Body of pancreas (tissue), 4 donors: Measurements from ENCODE around the gene DNMBP. TPM values are rescaled to one million over a fixed set of nuclear protein-coding genes. Genes with fewer than 3 reads are reported as not detected.

Experiments used
- ATAC-seq: fragments of 150-250 bp; one replicate; pipeline ENCODE4 v1.9.1; 2016
- DNase-seq, 4 donors: peaks; one replicate each; pipeline ENCODE4 v3.0.0-alpha.2; 2019
- H3K27ac ChIP-seq, 4 donors: fragments of 200-600 bp; sonication (generic); 1 replicate in 3 of 4; 2 replicates in 1 of 4; pipeline versions ENCODE4 v1.5.1 to v1.6.1; 2016 to 2019; ENCODE audit warnings: mild to moderate bottlenecking in 1 of 4, mixed read lengths in 1 of 4, moderate library complexity in 1 of 4
- H3K27me3 ChIP-seq, 2 donors: fragments of 200-600 bp; sonication (generic); one replicate each; pipeline ENCODE4 v1.6.0; 2016; ENCODE audit warnings: mild to moderate bottlenecking in 1 of 2
- H3K36me3 ChIP-seq, 2 donors: fragments of 200-600 bp; sonication (generic); replicated peaks in 1 of 2; 2 replicates each; pipeline ENCODE4 v1.5.1; 2016; ENCODE audit warnings: low read depth in 2 of 2; ENCODE audit not compliant: insufficient read depth in 1 of 2
- H3K4me1 ChIP-seq: fragments of 200-600 bp; sonication (generic); one replicate; pipeline ENCODE4 v1.6.0; 2016
- H3K4me3 ChIP-seq, 2 donors: fragments of 200-600 bp; sonication (generic); 1 replicate in 1 of 2; 2 replicates in 1 of 2; pipeline ENCODE4 v1.5.1; 2016 to 2019
- H3K9me3 ChIP-seq, 3 donors: fragments of 200-600 bp; sonication (generic); 1 replicate in 2 of 3; 2 replicates in 1 of 3; pipeline ENCODE4 v1.5.1; 2016
- POLR2A ChIP-seq, 3 donors: fragments of 450-650 bp; IDR thresholded peaks; one replicate each; pipeline ENCODE4 v1.6.1; 2016; ENCODE audit warnings: antibody characterized with exemption in 3 of 3, mild to moderate bottlenecking in 2 of 3
- WGBS, 2 donors: methylation state at CpG; one replicate each; pipeline ENCODE4 v1.1.5; 2017; 5-methylcytosine and 5-hydroxymethylcytosine counted together
- intact Hi-C: fragments of 100-400 bp; cut with DNase I; formaldehyde crosslinking; loops from one replicate; pipeline ENCODE4 v1.15.1; 2023
- total RNA-seq, 2 donors: library from RNA; depleted of rRNA; stranded (reverse); fragments of >200 nt; gene quantifications; one replicate each; pipeline ENCODE4 v1.1.0, GENCODE V29; 2016
- TF ChIP-seq, protein P1 (sequence below), 7 experiments: fragments of 450-650 bp in 4 of 7; fragments of 200-600 bp in 3 of 7; sonication (generic) in 3 of 7; IDR thresholded peaks; one replicate each; pipeline ENCODE4 v1.5.1; 2016 to 2019; ENCODE audit warnings: antibody characterized with exemption in 7 of 7

DNMBP gene
- total RNA-seq, 2 donors from 2014 or later = 11.5 to 19.2 TPM

DNA sequence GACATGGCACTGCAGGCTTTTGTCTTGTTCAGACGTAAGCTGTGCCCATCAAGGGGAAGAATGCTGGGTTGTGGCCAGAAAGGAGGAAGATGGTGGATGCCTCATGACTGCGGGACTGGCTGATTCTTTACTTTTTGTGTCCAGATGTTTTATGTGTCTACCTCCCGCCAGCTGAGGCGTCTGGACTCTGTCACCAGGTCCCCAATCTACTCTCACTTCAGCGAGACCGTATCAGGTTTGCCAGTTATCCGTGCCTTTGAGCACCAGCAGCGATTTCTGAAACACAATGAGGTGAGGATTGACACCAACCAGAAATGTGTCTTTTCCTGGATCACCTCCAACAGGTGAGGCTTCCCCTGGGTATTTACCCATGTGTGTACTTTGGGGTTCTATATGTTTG is 173.8 kb downstream of the DNMBP start:
- TF ChIP-seq, protein P1, sequence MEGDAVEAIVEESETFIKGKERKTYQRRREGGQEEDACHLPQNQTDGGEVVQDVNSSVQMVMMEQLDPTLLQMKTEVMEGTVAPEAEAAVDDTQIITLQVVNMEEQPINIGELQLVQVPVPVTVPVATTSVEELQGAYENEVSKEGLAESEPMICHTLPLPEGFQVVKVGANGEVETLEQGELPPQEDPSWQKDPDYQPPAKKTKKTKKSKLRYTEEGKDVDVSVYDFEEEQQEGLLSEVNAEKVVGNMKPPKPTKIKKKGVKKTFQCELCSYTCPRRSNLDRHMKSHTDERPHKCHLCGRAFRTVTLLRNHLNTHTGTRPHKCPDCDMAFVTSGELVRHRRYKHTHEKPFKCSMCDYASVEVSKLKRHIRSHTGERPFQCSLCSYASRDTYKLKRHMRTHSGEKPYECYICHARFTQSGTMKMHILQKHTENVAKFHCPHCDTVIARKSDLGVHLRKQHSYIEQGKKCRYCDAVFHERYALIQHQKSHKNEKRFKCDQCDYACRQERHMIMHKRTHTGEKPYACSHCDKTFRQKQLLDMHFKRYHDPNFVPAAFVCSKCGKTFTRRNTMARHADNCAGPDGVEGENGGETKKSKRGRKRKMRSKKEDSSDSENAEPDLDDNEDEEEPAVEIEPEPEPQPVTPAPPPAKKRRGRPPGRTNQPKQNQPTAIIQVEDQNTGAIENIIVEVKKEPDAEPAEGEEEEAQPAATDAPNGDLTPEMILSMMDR (IDR thresholded peaks at IDR 0.05) = no peak
- no peak for TF ChIP-seq POLR2A (IDR thresholded peaks at IDR 0.05)
- H3K27ac ChIP-seq = no peak overlapping the region

DNA sequence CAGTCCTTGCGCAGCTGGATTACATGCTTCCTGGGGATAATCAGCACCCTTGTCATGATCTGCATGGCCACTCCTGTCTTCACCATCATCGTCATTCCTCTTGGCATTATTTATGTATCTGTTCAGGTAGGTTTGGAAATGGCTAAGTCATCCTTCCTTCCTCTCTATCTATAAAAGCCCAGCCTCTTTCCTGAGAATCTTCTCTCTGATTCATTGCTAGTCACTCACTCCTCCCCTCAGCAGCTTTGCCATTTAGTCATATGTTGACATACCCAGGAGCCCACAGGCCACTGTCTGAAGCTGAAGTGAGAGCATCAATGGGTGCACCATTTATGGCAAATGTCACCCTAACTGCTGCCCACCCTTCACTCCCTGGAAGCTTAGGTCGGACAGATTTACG is 175.3 kb downstream of the DNMBP start:
- H3K36me3 ChIP-seq = no peaks in the 10 kb centered on the region
- no peak for DNase-seq
- H3K4me1 ChIP-seq = no peaks in the 10 kb centered on the region
- H3K4me3 ChIP-seq = no peak overlapping the region
- no peak for ATAC-seq
- no peaks in the 10 kb centered on the region for H3K27me3 ChIP-seq
- no peak for TF ChIP-seq POLR2A (IDR thresholded peaks at IDR 0.05)
- TF ChIP-seq, protein P1 (IDR thresholded peaks at IDR 0.05) = no peak
- H3K27ac ChIP-seq = no peak overlapping the region
- intact Hi-C loops = no loop called here
- 77 to 78% methylated on average over 4 of the region's 4 CpGs for WGBS, 2 donors
- H3K9me3 ChIP-seq = no peaks in the 10 kb centered on the region

More for the DNA sequence above, 173.8 kb downstream of the DNMBP start:
- Histone ChIP-seq H3K27me3 (no peaks in the 10 kb centered on the region), H3K4me1 (no peaks in the 10 kb centered on the region), H3K4me3 (no peak overlapping the region), H3K9me3 (no peaks in the 10 kb centered on the region), H3K36me3 (no peaks in the 10 kb centered on the region)
- ATAC-seq = no peak
- 91 to 93% methylated on average over 8 of the region's 8 CpGs for WGBS, 2 donors
- DNase-seq = no peak
- intact Hi-C loops = no loop called here

DNA sequence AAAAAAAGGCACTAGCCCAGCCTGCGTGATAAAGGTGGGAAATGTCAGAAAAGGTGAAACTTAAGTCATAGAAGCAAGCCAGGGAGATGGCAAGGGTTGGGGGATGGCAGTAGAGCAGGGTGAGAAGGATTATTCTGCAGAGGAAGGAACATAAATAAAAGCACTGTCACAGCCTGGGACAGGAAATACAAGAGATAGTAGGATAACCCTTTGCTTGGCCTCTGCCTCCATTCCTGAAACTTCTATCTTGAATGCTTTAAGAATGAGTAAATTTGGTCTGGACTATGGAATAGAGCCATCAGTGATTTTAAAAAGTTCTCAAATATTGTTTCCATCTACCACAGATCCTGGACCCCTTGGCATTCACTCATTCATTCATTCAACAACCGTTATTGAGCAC is 177.3 kb downstream of the DNMBP start:
- ATAC-seq (no peak), DNase-seq (no peak)
- 75 to 79% methylated on average over 2 of the region's 2 CpGs for WGBS, 2 donors
- TF ChIP-seq POLR2A (IDR thresholded peaks at IDR 0.05) = no peak
- TF ChIP-seq, protein P1 (IDR thresholded peaks at IDR 0.05) = no peak
- H3K4me1 ChIP-seq = no peaks in the 10 kb centered on the region
- no peaks in the 10 kb centered on the region for H3K9me3 ChIP-seq
- H3K27me3 ChIP-seq = no peaks in the 10 kb centered on the region
- intact Hi-C loops = no loop called here
- H3K27ac ChIP-seq = no peak overlapping the region
- H3K4me3 ChIP-seq = no peak overlapping the region
- H3K36me3 ChIP-seq = no peaks in the 10 kb centered on the region

DNA sequence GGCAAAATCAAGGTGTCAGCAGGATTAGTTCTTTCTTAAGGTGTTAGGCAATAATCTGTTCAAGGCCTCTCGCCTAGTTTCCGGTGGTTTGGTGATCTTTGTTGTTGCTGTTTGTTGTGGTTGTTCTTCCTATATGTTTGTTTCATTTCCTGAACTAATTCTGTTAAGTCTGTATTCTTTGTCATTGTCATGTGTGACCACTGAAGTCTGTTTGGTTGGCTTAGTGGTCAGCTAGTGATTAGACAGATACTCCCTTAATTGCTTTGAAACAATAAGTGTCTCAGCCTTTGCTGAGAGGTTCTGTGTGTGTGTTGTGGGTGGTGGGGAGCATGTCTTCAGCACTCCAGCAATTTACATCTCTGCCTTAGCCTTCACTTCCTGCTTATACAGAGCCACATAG is 181.3 kb downstream of the DNMBP start:
- no peak for ATAC-seq
- 72 to 90% methylated on average over 2 of the region's 2 CpGs for WGBS, 2 donors
- no peaks in the 10 kb centered on the region for H3K9me3 ChIP-seq
- H3K36me3 ChIP-seq = no peaks in the 10 kb centered on the region
- no peak overlapping the region for H3K4me3 ChIP-seq
- H3K27ac ChIP-seq = no peak overlapping the region
- intact Hi-C loops = no loop called here
- H3K27me3 ChIP-seq = no peaks in the 10 kb centered on the region
- H3K4me1 ChIP-seq = no peaks in the 10 kb centered on the region
- TF ChIP-seq, protein P1 (IDR thresholded peaks at IDR 0.05) = no peak
- TF ChIP-seq POLR2A (IDR thresholded peaks at IDR 0.05) = no peak
- DNase-seq = no peak

DNA sequence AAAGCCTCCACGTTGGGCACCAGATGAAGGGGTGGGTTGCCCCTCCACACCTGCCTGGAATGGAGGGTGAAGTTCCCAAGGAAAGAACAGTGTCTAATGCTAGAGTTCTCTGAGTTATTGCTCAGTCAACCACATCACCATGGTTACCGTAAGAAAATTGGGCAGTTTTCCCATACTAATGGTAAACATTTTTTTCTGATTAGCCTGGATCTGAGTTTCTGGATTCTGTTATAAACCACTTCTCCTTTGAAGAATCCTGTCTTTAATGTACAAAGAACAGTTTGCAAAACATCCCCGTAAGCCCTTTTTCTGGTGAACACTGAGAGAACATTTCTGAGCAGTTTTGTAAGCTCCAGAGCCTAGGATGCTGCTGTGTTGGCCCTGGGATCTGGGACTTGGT is 181.8 kb downstream of the DNMBP start:
- ATAC-seq = no peak
- no peak for TF ChIP-seq POLR2A (IDR thresholded peaks at IDR 0.05)
- TF ChIP-seq, protein P1 (IDR thresholded peaks at IDR 0.05) = no peak
- no peaks in the 10 kb centered on the region for H3K36me3 ChIP-seq
- no peak overlapping the region for H3K4me3 ChIP-seq
- H3K27ac ChIP-seq = no peak overlapping the region
- intact Hi-C loops = no loop called here
- WGBS, 2 donors = 80 to 92% methylated on average over 2 of the region's 3 CpGs
- H3K9me3 ChIP-seq = no peaks in the 10 kb centered on the region
- DNase-seq = no peak
- no peaks in the 10 kb centered on the region for H3K27me3 ChIP-seq
- no peaks in the 10 kb centered on the region for H3K4me1 ChIP-seq
